CD4-positive, alpha-beta T cell treated with Interleukin-4 for 4 hours (primary cell): ENCODE measurements around the gene GRAMD1B.

ENCODE experiments used
- DNase-seq: peaks from one replicate; pipeline ENCODE4 v3.0.0-alpha.2; 2020

The GRAMD1B gene

DNA sequence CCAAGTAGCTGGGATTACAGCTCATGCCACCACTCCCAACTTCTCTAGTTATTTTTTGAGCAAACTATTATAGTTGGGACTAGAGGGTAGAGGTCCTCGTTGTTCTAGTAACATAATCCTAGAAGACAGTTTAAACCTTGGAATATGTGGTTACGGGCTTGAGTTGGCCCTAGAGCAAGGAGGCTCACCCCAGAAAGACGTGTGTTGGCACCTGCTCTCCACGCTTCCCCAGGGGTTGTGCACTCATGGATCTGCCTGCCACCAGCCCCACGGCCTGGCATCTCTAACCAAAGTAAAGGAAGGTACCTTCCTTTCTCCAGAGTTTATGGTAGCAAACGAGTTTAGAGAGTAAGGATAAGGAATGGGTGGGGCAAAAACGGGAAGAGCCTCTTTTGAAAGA is 145.4 kb downstream of the GRAMD1B start:
- no peak for DNase-seq

DNA sequence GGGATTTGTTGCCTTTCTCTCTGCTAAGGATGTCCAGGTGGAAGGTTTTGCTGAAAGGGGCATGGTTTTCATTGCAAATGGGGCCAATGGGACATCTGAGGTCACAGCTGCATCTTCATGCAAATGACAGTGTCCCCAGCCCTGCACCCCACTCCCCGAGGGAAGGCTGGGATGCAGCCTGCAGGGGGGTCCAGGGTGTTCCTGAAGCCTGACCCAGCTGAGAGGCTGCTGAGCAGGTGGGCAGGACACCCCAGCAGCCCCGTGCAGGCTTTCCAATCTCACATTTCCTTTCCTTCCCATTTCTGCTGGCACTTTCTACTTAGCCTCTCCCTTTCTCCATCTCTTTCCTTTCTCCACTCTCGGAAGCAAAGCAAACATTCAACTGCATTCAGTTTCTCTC is 146.0 kb downstream of the GRAMD1B start:
- DNase-seq: no peak

DNA sequence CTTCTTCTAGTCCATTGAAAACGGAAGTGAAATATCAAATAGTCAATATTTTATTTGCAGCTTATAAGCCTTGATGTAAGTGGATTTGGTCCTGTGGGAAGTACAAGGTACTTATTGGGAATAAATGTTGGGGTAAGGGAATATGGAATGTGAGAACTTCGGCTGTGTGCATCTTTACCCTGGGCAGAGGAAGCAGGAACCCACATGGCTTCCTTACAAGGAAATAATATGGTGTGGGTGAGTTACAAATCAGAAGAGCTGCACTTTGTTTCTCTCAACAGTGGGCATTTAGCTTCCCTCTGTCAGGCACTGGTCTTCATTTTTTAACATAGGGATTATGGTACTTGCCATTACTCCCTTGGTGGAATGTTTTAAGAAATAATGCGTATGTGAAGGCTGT is 146.4 kb downstream of the GRAMD1B start:
- DNase-seq: no peak

DNA sequence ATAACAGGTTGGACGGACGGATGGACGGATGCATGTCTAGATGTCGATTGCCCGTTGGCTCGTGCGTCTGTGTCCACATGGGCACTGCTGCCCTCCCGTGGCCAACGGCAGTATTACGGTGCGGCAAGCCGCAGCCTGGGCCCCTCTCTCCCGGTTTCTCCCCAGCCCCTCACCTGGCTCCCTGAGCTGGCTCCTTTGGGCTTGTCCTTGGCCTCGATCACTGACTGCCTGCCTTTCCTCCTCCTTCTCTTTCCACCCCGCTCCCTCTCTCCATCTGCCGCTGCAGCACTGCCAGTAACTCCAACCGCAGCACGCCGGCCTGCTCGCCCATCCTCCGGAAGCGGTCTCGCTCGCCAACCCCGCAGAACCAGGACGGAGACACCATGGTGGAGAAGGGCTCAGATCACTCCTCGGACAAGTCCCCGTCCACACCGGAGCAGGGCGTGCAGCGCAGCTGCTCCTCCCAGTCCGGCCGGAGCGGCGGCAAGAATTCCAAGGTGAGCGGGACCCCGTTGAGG is 147.1 kb downstream of the GRAMD1B start:
- DNase-seq: peak; percentile 53

DNA sequence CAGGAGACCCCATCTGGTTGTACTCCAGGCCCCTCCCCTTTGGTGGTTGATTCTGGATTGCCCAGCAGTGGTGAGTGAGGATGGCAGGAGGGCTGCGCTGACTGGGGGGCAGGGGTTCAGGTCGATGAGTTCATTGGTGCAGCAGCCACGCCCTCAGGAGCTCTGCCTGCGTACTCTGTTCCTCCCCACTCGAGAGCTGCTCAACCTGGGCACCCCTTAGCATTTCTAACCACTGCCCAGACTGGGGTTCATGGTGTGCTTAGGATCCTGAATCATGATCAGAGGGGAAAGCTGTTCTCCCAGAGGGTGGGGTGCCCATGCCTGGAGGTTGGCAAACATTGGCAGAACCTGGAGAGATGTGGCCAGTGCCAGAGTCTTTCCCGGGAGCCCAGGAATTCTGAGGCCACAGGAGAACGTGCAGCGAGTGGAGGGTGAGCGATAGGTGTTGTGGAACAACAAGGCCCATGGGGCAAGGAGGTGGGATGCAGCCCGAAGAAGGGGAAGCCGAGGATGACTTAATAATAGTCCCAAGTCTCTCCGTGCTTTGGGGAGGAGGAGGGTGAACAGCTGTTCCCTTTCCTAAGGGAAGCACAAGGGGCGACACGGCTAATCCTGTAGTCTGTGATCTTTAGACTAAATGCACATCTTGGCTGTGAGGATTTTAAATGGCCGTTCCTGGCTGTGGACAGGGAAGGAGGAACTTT is 148.9 kb downstream of the GRAMD1B start:
- DNase-seq: no peak

DNA sequence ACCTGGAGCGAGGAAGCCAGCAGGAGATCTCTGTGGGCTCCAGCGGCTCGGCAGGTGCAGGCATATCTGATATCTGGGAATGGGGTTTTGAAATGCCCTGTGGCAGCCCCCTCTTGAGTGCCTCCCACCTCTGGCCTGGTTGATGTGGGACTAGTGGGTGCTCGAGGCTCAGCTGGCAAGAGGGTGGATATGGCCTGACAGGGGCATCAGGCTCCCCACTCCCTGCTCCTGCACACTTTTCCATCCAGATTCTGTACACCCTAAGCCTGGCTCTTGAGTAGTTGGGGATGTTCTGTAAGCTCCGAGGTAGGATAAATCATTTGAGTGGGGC is 149.4 kb downstream of the GRAMD1B start:
- DNase-seq: no peak

DNA sequence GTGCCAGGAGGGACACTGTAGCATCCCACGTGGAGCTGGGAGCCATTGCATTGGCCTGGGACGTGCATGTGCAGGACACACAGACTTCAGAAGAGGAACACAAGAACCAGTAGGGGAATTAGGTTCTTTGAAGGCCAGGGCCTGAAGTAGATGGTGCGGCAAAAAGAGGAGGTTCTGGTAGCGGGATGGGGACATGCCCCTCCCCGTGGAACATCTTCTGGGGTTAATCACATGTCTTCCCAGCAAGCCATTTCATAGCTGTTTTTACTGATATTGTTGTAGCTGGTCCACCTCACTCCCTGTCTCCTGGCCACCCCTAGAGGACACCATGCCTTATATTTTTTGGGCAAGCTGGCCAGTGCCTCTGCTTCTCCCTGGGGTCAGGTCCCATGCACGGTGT is 150.1 kb downstream of the GRAMD1B start:
- no peak for DNase-seq

DNA sequence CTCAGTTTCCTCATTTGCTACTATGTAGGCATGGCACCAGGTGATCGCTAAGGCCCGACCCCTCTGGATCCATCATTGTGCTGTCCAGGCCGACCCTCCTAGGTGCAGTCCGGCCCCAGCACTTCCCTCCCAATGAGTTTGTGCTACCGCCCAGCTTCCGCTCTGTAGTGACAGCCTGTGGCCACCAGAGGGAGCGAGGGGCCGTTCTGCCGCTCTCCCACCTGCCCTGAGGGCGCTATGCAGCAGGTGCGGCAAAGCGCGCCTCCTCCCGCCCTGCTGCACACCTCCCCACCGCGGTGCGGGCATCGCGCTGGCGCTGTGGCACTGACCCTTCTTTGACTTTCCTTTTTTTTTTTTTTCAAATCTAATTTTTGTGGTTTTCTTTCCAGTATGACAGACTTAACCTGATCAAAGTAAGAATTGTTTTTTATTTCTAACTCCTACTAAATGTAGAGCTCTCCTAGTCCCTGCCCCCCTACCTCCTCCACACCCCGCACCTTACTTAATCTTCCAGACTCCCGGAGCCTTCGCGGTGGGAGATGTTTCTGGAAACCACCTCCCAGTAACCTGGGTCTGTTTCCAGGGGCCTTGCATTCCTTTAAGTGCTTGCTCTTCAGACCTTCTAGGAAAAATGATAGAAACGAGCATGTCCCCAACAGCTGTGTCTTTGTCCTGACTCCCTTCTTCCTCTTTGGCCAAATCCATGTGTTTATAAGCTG is 150.6 kb downstream of the GRAMD1B start:
- DNase-seq: peak; percentile 60

DNA sequence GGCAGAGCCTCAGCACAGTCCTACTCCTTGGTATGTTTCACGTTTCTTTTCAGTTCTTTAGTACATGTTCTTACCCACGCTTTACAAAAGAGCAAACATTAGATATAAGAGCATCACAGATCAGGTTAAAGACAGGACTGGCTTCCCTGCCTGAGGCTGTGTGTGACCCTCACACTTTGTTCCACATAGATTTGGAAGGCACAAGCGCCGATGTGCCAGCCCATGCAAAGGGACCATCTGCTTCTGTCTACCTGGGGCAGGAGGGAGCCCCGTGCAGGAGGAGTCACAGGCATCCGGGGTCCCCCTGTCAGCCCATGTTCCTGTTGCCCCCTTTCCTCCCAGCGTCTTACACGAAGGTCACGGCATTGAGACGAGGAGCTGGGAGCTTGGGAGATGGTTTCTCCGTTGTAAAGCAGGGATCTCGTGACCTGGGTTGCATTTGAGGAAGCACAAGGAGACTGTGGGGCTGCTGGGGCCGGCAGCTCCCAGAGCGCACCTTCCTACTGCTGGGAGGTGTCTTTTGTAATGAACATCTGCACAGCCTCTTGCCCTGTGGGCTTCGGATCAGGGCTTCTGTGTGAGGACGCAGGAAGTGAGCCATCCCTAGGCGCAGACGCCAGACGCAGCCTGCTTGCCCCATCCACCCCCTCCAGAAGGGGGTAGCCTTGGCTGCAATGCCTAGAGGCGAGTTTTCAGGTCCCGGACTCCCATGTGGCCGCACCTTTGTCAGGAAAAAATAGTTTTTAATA is 151.8 kb downstream of the GRAMD1B start:
- DNase-seq: no peak

DNA sequence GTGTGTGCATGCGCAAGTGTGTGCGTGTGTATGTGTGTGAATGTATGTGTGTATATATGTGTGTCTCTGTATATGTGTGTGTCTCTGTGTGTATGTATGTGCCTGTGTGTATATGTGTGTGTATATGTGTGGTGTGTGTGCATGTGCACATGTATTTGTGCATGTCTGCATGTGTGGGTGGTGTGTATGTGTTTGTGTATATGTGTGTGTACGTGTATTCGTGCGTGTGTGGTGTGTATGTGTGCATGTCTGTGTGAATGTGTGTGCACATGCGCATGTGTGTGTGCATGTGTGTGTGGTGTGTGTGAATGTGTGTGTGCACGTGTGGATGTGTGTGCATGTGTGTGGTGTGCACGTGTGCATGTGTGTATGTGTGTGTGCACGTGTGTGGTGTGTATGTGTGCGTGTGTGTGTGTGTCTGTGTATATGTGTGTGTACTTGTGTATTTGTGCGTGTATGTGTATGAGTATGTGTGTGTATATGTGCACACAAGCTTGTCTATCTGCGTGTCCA is 153.0 kb downstream of the GRAMD1B start:
- DNase-seq: no peak

DNA sequence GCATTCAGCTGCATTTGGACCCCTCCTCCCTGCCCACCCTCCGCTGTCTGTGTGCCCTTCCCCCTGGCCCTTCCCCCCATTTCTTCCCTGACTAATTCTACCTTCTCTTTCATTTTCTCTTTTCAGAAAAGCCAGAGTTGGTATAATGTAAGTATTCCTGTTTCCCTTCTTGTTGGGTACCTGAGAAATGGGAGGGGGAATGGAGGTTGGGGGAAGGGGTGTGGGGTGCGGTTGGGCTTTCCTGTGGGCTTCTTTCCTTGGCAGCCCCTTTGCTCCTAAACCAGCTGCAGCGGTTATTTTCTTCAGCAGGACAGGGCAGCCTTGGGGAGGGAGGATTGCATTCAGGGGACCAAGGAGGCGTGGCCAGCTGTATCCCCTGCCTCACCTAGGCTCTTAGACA is 154.1 kb downstream of the GRAMD1B start:
- no peak for DNase-seq

DNA sequence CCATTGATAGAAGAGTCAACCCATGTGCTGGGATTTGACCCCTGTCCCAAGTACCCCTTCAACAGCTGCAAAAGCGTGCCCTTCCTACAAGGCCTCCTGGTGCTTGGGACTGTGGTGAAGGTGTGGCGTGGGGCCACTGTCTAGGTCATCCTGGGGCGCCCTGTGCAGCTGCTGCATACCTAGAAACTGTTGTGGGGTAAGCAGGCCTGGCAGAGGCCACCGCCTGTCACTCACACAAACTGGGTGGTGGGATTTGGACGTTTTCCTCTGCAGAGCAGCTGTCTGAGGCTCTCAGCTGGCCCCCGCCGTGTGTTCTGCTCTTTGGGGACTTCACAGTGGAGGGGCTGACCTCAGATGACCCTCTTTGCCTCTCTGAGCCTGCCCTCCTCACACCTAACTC is 154.7 kb downstream of the GRAMD1B start:
- DNase-seq: no peak

DNA sequence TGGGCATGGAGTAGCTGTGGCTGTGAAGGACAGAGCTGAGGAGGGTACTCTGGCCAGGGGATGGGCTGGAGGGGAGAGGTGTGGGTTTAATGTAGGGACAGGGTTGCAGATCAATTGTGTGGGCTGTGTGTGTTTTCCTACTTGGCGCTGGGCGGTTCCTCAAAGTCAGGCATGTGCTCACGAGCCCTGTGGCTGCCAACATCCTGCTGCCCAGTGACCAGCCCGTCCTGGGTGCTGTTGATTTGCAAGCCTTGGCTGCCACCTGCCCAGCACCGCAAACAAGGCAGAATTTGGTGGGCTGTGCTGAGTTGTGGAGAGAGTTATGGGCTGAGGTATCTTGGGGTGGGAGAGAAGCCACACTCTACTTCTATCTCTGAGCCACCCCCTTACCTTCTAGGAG is 155.1 kb downstream of the GRAMD1B start:
- no peak for DNase-seq

DNA sequence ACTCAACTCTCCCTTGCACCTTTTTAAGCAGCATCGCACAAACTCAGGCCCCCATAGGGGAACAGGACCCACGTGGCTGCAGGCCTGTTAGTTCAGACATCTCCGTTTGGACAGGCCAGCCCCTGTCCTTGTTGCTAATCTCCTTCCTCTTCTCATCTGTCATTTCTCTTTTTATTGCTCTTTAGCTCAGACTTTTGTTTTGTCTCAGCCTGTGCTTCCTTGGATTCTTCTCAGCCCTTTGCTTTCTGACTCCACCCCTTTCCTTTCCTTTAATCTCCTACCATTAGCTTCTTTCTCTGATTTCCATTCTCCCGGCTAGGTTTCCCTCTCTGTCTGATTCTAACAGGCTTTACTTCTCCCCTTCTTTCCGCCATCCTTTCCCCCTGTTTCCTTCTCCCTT is 155.6 kb downstream of the GRAMD1B start:
- DNase-seq: no peak

DNA sequence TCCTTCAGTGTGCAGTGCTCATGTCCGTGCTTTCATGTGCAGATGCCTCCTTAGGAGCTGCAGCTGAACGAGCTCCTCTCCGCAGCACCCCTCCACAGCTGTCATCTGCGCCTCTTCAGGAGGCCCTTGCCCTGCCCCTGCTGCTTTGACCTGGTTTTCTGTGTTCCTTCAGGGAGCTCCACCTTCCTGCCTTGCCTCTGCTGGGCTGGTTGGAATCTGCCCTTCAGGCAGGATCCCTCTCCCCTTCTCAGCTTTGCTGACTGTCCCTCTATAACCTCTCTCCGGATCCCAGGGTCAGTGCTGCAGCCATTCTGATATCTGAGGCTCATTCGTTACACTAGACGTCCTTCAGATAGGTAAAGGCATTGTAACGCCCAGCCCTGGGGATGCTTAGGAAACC is 156.5 kb downstream of the GRAMD1B start:
- no peak for DNase-seq

DNA sequence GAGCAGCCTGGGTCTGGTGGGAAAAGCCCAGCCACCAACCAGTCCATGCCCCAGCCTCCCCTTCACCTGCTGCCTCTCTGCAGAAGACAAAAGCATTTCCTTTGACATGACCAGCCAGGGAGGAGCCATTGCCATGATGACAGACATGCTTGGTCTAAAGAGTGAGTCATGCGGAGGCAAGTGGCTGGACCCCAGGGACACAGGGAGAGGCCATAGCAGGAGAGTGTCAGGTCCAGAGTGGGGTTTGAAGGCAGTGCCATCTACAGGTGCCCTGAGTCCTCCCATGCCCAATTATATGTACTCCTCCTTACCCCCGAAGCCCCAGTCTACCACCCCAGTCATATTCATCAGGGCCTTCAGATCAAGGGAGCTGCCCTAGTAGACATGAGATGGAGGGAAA is 157.0 kb downstream of the GRAMD1B start:
- no peak for DNase-seq

DNA sequence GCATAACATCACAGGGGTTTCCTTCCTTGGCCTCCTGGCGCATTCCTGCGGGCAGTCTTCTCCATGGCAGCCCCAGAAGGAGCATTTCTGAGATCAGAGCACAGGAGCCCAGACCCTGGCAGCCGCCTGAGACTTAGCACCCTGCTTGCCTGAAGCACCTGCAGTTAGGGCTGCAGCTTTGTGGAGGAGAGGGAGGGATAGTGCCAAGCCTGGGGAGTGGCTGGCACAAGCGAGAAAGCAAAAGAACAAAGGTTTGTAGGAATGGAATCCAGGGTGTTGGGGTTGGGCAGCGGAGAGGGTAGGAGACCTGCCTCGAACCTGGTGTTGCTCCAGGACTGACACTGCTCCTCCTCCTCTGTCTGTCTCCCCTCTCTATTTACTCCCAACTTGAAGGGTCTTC is 157.5 kb downstream of the GRAMD1B start:
- DNase-seq: no peak

DNA sequence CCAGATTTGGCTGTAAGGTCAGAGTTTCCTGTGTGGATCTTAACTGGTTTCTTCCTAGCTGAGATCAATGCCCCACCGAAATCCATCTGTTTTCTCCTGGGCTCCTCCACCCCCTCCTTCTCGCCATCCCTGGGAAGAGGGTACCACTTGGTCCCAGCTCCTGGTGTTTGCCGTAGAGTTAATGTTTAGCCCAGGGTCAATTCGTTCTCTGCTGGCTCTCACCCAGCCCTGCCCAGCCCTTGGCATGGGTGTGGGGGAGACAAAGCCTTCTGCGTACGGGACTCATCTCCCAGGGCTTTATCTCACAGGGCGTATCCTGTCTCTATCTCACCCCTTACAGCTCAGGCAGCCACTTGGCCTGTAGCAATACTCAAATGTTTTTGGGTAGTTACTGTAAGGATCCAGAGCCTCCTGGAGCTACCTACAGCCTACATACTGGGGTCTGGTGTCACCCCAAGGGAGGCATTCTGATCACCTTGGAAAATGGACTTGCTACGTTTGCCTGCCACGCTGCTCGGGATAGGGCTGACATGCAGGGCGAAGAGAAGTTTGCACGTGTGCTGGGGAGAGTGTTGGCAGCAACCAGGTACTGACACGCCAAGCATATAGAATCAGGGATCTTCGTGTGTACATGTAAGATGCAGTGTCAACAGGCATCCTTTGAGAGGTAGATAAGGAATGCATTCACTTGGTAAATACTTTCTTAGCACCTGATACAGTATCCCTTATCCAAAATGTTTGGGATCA is 158.2 kb downstream of the GRAMD1B start:
- no peak for DNase-seq

DNA sequence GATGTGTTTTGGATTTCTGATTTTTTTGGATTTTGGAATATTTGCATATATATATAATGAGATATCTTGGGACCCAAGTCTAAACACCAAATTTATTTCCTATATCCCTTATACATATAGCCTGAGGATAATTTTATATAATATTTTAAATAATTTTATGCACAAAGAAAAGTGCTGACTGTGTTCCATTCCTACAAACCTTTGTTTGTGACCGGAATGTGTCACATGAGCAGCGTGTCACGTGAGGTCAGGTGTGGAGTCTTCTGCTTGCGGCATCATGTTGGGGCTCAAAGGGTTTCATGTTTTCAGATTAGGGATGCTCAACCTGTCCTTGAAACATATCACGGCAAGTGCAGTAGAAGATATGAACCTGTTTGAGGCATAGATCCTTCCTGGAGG is 158.8 kb downstream of the GRAMD1B start:
- DNase-seq: no peak

DNA sequence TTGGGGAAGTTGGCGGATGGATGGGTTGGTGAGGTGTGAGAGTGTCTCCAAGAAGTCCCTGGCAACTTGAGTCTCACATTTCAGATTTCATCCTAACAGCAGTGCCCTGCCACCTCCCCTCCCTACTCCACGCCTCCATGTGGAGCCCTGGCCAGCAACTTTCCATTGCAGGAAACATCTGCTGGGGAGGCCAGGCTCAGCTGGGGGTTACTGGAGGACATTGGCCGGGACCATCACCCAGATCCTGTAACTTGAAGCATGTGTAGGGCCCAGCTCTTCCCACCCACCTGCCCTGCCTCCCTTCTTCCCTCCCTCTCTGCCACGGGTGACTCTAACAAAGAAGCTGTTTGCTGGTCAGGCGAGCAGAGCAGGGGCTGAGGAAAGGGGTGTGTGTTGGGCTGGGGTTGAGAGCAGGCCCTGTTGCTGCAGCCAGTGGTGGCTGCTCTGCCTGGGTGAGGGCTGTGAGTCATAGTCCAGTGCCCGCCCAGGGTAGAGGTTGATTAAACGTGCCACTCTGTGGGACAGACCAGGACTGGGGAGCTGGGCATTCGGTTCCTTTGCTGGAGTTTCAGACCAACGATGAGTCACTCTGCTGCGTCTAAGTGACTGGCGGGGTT is 160.3 kb downstream of the GRAMD1B start:
- no peak for DNase-seq

DNA sequence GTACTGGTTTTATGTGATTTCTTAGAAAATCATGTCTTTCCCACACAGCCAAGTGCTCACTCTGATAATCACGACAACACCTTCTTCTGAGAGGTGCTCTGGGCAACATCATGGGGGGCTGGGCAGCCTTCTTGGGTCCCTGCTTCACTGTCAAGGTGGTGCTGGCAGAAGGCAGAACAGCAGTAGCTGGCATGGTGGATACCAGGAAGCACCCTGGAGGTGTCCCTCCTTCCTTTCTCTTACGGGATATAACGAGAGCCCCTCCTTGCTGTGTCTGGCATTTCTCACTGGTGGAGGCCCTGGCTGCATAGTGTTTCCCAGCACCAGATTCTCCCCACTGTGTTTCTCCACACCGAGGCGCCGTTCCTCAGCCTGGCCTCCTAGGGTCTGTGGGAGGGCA is 163.5 kb downstream of the GRAMD1B start:
- DNase-seq: no peak

DNA sequence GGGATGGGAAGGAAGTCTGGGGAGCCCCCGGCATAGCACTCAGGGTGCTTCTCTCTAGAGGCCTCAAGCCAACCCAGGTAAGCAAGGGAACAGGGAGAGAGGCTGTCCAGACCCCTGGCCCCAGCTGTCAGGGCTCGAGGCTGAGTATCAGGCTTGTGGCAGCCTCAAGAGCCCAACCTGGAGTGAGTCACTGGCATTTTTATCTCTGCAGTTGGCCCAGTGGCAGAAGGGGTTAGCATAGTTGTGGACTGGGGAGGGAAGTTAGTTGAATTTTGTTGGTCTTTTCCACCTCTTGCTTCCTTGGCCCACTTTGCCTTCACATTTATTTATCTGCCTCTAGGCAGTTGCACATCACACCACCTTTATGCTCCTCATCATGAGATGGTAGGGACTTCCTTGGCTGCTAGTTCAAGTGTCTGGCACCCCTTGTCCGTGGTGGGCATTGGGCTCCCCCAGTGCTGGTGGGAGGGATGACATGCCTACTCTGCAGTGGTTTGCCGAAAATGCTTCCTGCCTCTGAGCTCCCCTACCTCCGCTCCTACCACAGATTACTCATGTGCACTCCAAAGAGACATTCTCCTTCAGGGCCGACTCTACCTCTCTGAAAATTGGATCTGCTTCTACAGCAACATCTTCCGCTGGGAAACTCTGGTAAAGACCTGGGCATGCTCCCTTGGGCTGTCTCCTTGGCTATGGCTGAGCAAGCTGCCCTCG is 164.3 kb downstream of the GRAMD1B start:
- DNase-seq: no peak
